ENCODE measurements around the gene RSRP1. TPM values are rescaled to one million over a fixed set of nuclear protein-coding genes. Genes with fewer than 3 reads are reported as not detected.
"Not testable (repeated sequence)": the region's sequence is repeated elsewhere in the genome, so short reads cannot be mapped to it uniquely, and the experiment has no call there.

The RSRP1 gene
- total RNA-seq, 1 experiment from 2014 or later, result 50.6 TPM

DNA sequence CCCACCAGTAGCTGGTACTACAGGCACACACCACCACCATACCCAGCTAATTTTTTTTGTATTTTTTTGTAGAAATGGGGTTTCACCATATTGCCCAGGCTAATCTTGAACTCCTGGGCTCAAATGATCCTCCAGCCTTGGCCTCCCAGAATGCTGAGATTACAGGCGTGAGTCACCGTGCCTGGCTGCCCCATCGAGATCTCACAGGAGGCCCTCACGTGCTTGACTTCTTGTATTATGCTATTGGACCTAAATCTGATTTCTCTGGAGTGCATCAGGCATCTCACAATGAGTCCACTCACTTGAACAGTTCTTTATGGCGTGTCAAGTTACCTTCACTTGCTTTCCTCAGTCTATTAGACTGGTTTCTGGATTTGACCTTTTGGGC, 9.3 kb upstream of the RSRP1 start:
- peak; percentile 25 for DNase-seq (ENCODE audit: low read depth)

GRCh38 chr1:25255706-25256577, 8.7 kb upstream of the RSRP1 start:
- DNase-seq (ENCODE audit: low read depth), result no peak

DNA sequence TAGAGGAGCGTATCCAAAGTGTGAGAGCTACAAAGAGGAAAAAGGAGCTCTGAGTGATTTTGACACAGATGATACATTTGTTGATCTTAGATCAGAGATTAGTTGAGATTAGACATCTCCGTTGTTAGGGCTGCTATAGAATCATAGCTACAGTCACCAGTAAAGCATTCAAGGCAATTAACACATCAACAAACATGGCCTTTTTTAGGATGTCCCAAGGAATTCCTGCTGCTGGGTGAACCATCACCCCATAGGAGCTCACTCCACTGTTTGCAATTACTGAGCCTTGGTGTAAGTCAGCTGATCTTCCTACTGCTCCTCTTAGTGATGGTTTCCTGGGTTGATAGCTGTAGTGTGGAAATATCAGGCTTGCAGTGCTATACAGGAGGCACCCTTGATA, 6.7 kb upstream of the RSRP1 start:
- peak; percentile 39 for DNase-seq (ENCODE audit: low read depth)

GRCh38 chr1:25247829-25248754, 838 bp upstream of the RSRP1 start:
- DNase-seq (ENCODE audit: low read depth), result no peak

- peak; percentile 24 for DNase-seq (ENCODE audit: low read depth)
Measured at GRCh38 chr1:25246600-25247023, 642 bp downstream of the RSRP1 start.

GRCh38 chr1:25245809-25246599, 1.2 kb downstream of the RSRP1 start:
- DNase-seq (ENCODE audit: low read depth), result no peak

- no peak for DNase-seq (ENCODE audit: low read depth)
Measured at GRCh38 chr1:25245393-25245792, 1.9 kb downstream of the RSRP1 start.

- DNase-seq (ENCODE audit: low read depth), result no peak
Measured at GRCh38 chr1:25243907-25244306, 3.3 kb downstream of the RSRP1 start.

- DNase-seq (ENCODE audit: low read depth), result peak; percentile 89
Measured at GRCh38 chr1:25239681-25240541, 7.3 kb downstream of the RSRP1 start.

DNA sequence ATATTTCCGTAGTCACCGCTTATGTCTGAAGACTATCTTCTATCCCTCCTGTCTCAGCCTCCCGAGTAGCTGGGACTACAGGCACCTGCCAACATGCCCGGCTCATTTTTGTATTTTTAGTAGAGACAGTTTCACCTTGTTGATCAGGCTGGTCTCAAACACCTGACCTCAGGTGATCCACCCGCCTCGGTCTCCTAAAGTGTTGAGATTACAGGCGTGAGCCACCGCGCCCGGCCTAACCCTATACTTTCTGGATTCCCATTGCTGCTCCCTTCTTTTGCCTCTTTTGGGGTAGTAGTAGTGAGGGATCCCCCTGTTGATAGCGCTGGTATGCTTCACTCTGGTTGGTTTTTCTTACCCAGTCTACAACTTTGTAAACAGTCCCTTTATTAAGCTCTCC, 9.2 kb downstream of the RSRP1 start:
- no peak for DNase-seq (ENCODE audit: low read depth)

GRCh38 chr1:25236261-25236660, 11.0 kb downstream of the RSRP1 start:
- not testable (repeated sequence) for DNase-seq (ENCODE audit: low read depth)

- not testable (repeated sequence) for DNase-seq (ENCODE audit: low read depth)
Measured at GRCh38 chr1:25235411-25235810, 11.8 kb downstream of the RSRP1 start.

DNA sequence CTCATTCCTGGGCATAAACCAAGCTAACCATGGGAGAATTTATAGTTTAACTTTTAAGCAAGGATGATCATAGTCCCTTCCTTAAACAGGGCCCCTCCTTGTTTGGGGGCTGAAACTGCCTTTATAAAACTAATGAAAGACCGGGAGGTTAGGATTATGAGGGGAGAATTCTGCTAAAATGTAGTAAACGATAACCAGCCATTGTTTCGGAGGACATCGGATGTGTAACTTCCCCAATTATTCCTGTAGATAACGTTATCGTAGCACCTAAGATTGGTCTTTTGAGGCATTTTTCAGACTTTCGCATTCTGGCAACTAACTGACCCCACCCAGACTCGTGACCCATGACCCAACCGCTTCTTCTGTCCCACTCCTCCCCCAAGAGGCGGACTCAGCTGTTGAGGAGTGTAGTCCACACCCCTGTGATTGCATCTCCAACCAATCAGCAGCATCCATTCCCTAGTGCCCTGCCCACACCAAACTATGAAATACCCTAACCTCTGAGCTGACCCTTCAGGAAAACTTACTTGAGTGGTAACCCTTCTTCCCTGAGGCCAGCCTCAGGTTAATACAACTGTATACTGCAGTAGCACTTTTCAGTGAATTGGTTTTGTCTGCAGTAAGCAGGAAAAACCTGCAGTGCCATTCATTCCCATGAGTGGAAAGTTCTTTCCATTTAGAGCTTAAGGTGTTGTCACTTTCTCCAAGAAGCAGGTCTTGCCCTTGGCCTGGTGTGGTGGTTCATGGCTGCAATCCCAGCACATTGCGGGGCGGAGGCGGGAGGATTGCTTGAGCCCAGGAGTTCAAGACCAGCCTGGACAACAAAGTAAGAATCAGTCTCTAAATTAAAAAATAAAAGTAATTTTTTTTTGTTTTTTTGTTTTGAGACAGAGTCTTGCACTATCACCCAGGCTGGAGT, 14.1 kb downstream of the RSRP1 start:
- peak; percentile 84 for DNase-seq (ENCODE audit: low read depth)

- DNase-seq (ENCODE audit: low read depth), result peak; percentile 93
Measured at GRCh38 chr1:25232027-25232865, 15.0 kb downstream of the RSRP1 start, which contains the start of gene SYF2. Gene SYF2 (minus strand): TSS chr1:25232502. CDS start chr1:25232467, 35 bp downstream.

GRCh38 chr1:25223471-25223870, 23.8 kb downstream of the RSRP1 start:
- DNase-seq (ENCODE audit: low read depth), result no peak

- no peak for DNase-seq (ENCODE audit: low read depth)
Measured at GRCh38 chr1:25222606-25223005, 24.6 kb downstream of the RSRP1 start.

GRCh38 chr1:25220666-25221065, 26.6 kb downstream of the RSRP1 start:
- DNase-seq (ENCODE audit: low read depth), result no peak

GRCh38 chr1:25219661-25220251, 27.5 kb downstream of the RSRP1 start:
- no peak for DNase-seq (ENCODE audit: low read depth)

Measured in Daoy (cell line).